Adipocyte (in vitro differentiated cells): Measurements from ENCODE around the gene MS4A10.

Source experiments
- DNase-seq: peaks from one replicate; pipeline ENCODE4 v3.0.0-alpha.2; 2015; ENCODE audit warnings: low read depth
- H3K27me3 ChIP-seq: replicated peaks from 2 replicates; pipeline ENCODE4 v1.7.0; 2013; ENCODE audit warnings: mild to moderate bottlenecking, low read length, moderate library complexity; ENCODE audit not compliant: control insufficient read depth, insufficient read depth
- H3K36me3 ChIP-seq: 2 replicates; pipeline ENCODE4 v1.7.0; 2013; ENCODE audit warnings: low read length, mild to moderate bottlenecking, moderate library complexity; ENCODE audit not compliant: control insufficient read depth, insufficient read depth, severe bottlenecking
- H3K4me1 ChIP-seq: 2 replicates; pipeline ENCODE4 v1.7.0; 2013; ENCODE audit warnings: mild to moderate bottlenecking, low read length, moderate library complexity; ENCODE audit not compliant: control insufficient read depth, insufficient read depth
- H3K4me3 ChIP-seq: 2 replicates; pipeline ENCODE4 v1.7.0; 2013; ENCODE audit warnings: mild to moderate bottlenecking, low read length, moderate library complexity
- H3K9ac ChIP-seq: 2 replicates; pipeline ENCODE4 v1.7.0; 2013; ENCODE audit warnings: mild to moderate bottlenecking, low read length, moderate library complexity
- H3K9me3 ChIP-seq: 2 replicates; pipeline ENCODE4 v1.7.0; 2013; ENCODE audit warnings: mild to moderate bottlenecking, low read length, moderate library complexity; ENCODE audit not compliant: control insufficient read depth

The MS4A10 gene

GRCh38 chr11:60785136-60785535 is at the start of gene MS4A10:
TSS of gene MS4A10 (plus strand) at chr11:60785333. CDS start at chr11:60790336, 5,003 bp downstream.
- Histone ChIP-seq H3K4me3 (no peak within 1 kb of the TSS), H3K4me1 (peaks cover 36% of the 10 kb centered on the region), H3K36me3 (no peaks in the 10 kb centered on the region), H3K27me3 (peaks cover 23% of the 10 kb centered on the region), H3K9ac (no peak within 1 kb of the TSS), H3K9me3 (peaks cover 4% of the 10 kb centered on the region)
- DNase-seq = no peak

- Histone ChIP-seq H3K36me3 (no peaks in the 10 kb centered on the region), H3K4me3 (no peak overlapping the region), H3K27me3 (peaks cover 17% of the 10 kb centered on the region), H3K4me1 (no peaks in the 10 kb centered on the region), H3K9me3 (peaks cover 5% of the 10 kb centered on the region), H3K9ac (no peak overlapping the region)
- no peak for DNase-seq
Observed at GRCh38 chr11:60739114-60739513, 46.0 kb upstream of the MS4A10 start.

GRCh38 chr11:60740573-60740972 is 44.6 kb upstream of the MS4A10 start:
- Histone ChIP-seq H3K9me3 (peaks cover 5% of the 10 kb centered on the region), H3K36me3 (no peaks in the 10 kb centered on the region), H3K4me3 (no peak overlapping the region), H3K27me3 (peaks cover 25% of the 10 kb centered on the region), H3K9ac (no peak overlapping the region), H3K4me1 (no peaks in the 10 kb centered on the region)
- DNase-seq = no peak

- H3K4me1 ChIP-seq = no peaks in the 10 kb centered on the region
- no peak for DNase-seq
- peaks cover 26% of the 10 kb centered on the region for H3K27me3 ChIP-seq
- no peak overlapping the region for H3K9ac ChIP-seq
- no peaks in the 10 kb centered on the region for H3K36me3 ChIP-seq
- peaks cover 5% of the 10 kb centered on the region for H3K9me3 ChIP-seq
- no peak overlapping the region for H3K4me3 ChIP-seq
Observed at GRCh38 chr11:60741421-60741820, 43.7 kb upstream of the MS4A10 start.

GRCh38 chr11:60743058-60743457 is 42.1 kb upstream of the MS4A10 start:
- no peaks in the 10 kb centered on the region for H3K4me1 ChIP-seq
- DNase-seq = no peak
- no peaks in the 10 kb centered on the region for H3K36me3 ChIP-seq
- H3K27me3 ChIP-seq = peaks cover 26% of the 10 kb centered on the region
- H3K9ac ChIP-seq = no peak overlapping the region
- H3K4me3 ChIP-seq = no peak overlapping the region
- H3K9me3 ChIP-seq = peaks cover 5% of the 10 kb centered on the region

GRCh38 chr11:60744114-60744513 is 41.0 kb upstream of the MS4A10 start:
- Histone ChIP-seq H3K9me3 (peaks cover 5% of the 10 kb centered on the region), H3K9ac (no peak overlapping the region)

GRCh38 chr11:60747359-60747873 is 37.7 kb upstream of the MS4A10 start:
- Histone ChIP-seq H3K36me3 (no peaks in the 10 kb centered on the region), H3K4me1 (no peaks in the 10 kb centered on the region), H3K27me3 (peaks cover 36% of the 10 kb centered on the region), H3K4me3 (no peak overlapping the region), H3K9ac (no peak overlapping the region), H3K9me3 (no peaks in the 10 kb centered on the region)
- DNase-seq = no peak

More at GRCh38 chr11:60744114-60744513, 41.0 kb upstream of the MS4A10 start:
- Histone ChIP-seq H3K4me1 (no peaks in the 10 kb centered on the region), H3K36me3 (no peaks in the 10 kb centered on the region), H3K27me3 (peaks cover 24% of the 10 kb centered on the region), H3K4me3 (no peak overlapping the region)
- no peak for DNase-seq

GRCh38 chr11:60748225-60748624 is 36.9 kb upstream of the MS4A10 start:
- H3K4me3 ChIP-seq = no peak overlapping the region
- no peak overlapping the region for H3K9ac ChIP-seq
- no peak for DNase-seq
- no peaks in the 10 kb centered on the region for H3K9me3 ChIP-seq
- H3K27me3 ChIP-seq = peaks cover 42% of the 10 kb centered on the region
- no peaks in the 10 kb centered on the region for H3K4me1 ChIP-seq
- H3K36me3 ChIP-seq = no peaks in the 10 kb centered on the region

- H3K4me1 ChIP-seq = no peaks in the 10 kb centered on the region
- H3K9me3 ChIP-seq = no peaks in the 10 kb centered on the region
- no peak overlapping the region for H3K9ac ChIP-seq
- peaks cover 44% of the 10 kb centered on the region for H3K27me3 ChIP-seq
- no peak overlapping the region for H3K4me3 ChIP-seq
- H3K36me3 ChIP-seq = no peaks in the 10 kb centered on the region
- no peak for DNase-seq
Observed at GRCh38 chr11:60748821-60749220, 36.3 kb upstream of the MS4A10 start.

- H3K4me3 ChIP-seq = no peak overlapping the region
- H3K9me3 ChIP-seq = no peaks in the 10 kb centered on the region
- peaks cover 40% of the 10 kb centered on the region for H3K27me3 ChIP-seq
- no peak for DNase-seq
- no peaks in the 10 kb centered on the region for H3K4me1 ChIP-seq
- H3K36me3 ChIP-seq = no peaks in the 10 kb centered on the region
- H3K9ac ChIP-seq = no peak overlapping the region
Observed at GRCh38 chr11:60750911-60751310, 34.2 kb upstream of the MS4A10 start.

GRCh38 chr11:60753309-60753708 is 31.8 kb upstream of the MS4A10 start:
- H3K36me3 ChIP-seq = no peaks in the 10 kb centered on the region
- H3K4me3 ChIP-seq = no peak overlapping the region
- H3K4me1 ChIP-seq = no peaks in the 10 kb centered on the region
- peaks cover 52% of the 10 kb centered on the region for H3K27me3 ChIP-seq
- H3K9me3 ChIP-seq = peaks cover 4% of the 10 kb centered on the region
- no peak overlapping the region for H3K9ac ChIP-seq
- DNase-seq = no peak

GRCh38 chr11:60754887-60755286 is 30.2 kb upstream of the MS4A10 start:
- Histone ChIP-seq H3K27me3 (peaks cover 45% of the 10 kb centered on the region), H3K9me3 (peaks cover 4% of the 10 kb centered on the region), H3K4me3 (no peak overlapping the region), H3K9ac (no peak overlapping the region), H3K4me1 (no peaks in the 10 kb centered on the region), H3K36me3 (no peaks in the 10 kb centered on the region)
- no peak for DNase-seq
